GM21529 (cell line): Measurements from ENCODE around the gene KRT74.

Experiments used
- ATAC-seq: cut with Tn5 transposase; IDR thresholded peaks from one replicate; pipeline ENCODE4 v1.9.1; 2021; ENCODE audit not compliant: unreplicated experiment

Gene KRT74

DNA sequence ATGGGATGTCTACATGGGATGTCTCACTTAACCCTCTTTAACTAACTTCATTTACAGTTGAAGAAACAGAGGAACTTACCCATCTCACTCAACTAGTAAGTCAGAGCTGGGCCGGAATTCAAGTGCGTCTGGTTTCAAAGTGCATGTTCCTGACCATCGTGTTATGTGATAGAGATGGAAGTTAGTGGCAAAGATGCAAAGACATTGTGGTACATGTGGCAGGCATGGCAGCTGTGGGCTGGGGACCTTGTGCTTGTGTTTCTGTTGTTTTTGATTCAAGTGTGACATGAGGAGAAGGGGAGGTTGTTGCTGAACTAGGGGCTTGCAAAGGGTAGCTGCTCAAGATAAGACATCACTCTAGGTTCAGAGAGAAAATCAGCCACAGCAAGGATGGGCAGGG lies 2.3 kb upstream of the KRT74 start:
- ATAC-seq = no peak

DNA sequence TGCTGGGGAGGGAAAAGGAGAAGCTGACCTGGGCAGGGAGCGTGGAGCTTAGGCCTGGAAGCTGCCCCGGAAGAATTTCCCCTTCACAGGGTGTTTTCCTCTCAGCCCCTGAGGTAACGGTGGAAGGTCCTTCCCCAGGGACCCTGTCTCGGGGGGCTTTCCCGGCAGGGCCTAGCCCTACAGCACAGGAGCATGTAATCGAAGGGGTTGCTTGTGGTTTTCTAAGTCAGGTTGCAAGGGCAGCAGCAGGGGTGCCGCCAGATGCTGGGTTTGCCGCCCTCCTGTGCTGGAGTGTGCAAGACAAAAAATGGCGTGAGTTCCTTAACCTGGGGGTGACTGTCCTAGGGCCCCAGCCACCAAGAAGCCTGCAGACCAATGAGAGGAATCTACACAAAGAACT lies 1.6 kb upstream of the KRT74 start:
- ATAC-seq = no peak

DNA sequence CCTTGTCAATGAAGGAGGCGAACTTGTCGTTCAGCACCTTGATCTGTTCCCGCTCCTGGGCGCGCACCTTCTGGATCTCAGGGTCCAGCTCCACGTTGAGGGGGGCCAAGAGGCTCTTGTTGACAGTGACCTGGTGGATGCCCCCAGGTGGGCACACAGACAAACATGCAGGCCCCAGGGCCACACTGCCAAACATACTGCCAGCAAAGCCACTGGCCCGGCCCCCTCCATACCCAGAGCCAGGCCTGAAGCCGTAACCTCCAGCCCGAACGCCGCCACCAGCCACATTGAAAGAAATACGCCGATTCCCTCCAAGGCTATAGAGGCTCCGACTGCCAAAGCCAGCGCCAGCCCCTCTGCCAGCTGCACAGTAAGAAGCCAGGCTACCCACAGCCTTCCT lies 337 bp downstream of the KRT74 start:
- ATAC-seq = no peak

DNA sequence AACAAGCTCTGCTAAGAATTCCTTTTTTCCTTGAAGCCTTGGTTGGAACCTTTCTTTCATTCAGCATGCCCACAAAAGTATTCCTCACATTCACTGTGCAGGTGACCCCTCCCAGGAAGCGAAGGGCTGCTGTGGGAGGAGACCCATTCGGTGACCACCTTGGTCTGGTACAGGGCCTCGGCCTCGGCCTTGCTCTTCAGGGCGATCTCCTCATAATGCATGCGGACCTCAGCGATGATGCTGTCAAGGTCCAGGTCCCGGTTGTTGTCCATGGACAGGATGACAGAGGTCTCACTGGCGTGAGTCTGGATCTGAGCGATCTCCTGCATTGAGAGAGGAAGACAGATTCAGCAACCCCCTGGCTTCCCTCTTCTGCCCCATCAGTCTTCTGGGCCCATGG lies 3.1 kb downstream of the KRT74 start:
- ATAC-seq = no peak

DNA sequence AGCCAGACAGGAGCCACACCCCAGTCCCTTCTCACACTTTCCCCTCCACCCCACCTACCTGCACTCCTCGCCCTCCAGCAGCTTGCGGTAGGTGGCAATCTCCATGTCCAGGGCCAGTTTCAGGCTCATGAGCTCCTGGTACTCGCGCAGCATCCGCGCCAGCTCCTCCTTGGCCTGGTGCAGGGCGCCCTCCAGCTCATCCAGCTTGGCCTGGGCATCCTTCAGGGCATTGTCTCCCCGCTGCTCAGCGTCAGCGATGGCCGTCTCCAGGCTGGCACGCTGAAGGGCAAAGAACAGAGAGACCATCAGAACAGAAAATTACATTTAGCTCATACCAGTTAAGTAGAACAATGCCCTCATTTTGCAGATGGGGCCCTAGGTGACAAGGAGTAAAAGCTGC lies 5.5 kb downstream of the KRT74 start:
- no peak for ATAC-seq

DNA sequence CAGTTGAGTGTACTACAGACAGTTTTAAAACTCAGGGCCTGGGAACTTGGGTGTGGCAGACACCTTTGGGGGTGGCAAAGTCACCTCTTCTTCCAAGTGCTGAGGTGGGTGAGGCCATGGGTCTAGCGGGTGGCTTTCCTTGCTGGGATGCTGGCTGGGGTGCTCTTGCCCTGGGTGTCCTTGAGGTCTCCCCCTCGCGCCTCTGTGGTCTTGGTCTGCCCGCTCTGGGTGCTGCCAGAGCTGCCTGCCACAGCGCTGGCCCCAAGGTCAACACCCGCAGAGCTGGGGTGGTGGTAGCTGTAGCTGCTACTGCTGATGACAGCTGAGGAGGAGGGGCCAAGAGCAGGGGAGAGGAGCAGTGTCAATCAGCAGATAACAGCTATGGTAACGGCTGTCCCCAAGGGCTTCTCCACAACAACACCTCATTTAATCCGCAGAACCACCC lies 6.8 kb downstream of the KRT74 start:
- ATAC-seq = no peak

DNA sequence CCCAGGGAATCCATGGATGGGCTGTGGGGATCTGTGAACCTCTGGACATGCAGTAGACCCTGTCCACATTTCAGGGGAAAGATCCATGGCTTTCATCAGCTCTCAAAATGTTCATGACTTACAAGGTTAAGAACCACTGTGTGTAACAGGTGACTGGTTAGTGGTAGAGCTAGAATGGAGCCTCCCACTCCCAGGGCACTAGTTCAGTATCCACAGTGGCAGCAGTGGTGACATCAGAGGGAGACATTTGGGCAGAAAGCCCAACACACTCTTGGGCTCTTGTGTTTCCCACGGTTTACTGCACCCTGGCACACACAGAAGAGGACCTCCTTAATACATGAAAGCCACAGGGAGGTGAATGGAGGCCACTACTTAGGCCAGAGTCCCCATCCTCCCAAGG lies 9.1 kb downstream of the KRT74 start:
- no peak for ATAC-seq

DNA sequence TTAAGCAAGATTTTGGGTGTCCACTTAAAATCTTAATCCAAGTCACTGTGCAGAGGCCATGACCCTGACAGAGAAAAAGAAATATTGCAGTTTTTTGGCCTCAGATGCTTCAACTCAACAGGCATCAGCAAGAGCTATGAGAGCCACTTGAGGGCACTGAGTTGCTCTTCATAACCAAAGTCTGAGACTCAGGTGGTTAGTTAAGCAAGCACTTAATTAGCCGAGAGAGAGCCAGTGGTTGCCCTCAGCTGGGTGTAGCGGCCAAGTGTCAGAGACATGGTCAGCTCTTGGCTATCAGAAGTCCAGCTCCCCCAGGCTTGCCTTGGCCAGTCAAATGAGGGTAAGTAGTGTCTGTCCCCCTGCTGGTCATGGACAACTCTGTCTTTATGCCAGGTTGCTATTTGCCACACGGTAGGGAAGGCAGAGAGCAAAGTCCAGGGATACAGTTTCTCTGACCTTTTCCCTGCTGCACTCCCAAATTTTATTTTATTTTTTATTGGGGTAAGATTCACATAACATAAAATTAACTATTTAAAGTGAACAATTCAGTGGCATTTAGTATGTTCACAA lies 11.7 kb downstream of the KRT74 start:
- no peak for ATAC-seq

DNA sequence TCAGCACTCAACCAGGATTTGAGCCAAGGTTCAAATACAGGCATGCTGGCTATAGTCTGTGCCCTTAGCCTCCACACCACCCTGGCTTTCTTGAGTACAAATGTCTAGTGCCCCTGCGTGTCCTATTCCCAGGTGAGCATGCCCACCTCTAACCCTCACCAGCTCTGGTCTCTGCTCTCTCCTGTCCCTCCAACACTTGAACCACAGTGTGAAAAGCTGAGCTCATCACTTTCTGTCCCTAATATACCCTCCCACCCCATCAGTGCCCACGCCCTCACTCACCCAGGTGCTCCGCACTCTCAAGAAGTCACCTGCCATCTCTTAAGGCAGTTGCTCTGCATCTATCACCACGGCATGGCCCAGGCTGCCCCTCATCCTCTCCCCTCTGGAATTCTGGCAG lies 13.7 kb downstream of the KRT74 start:
- no peak for ATAC-seq

DNA sequence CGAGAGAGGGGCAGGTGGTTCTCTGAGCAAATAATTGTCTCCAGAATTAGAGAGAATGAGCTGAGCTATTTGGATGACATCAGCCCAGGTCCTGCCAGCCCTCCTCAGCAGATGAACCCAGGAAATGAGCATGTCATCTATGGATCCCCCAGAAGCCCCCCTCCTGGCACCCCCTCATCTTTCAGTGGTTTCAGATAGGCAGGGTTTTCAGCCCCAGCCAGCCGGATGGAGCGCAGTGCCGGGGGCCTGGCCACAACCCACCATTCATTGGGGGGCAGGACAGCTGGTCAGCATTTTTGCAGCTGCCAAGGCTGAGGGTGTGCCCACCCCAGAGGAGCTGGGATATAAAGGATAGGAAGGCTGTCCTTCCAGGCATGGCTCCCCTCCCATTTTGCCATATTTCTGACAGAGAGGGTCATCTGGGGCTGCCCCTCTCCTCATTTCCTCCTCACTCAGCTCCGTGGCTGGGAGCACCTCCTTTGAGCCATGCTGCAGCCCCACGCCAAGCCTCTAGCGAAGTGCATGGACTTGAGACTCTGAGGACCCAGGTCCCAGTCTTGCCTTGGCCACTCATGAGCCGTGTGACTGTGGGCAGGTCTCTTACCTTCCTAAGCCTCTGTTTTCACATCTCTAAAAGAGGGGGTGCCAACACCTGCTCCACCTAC lies 14.7 kb downstream of the KRT74 start:
- ATAC-seq = no peak

DNA sequence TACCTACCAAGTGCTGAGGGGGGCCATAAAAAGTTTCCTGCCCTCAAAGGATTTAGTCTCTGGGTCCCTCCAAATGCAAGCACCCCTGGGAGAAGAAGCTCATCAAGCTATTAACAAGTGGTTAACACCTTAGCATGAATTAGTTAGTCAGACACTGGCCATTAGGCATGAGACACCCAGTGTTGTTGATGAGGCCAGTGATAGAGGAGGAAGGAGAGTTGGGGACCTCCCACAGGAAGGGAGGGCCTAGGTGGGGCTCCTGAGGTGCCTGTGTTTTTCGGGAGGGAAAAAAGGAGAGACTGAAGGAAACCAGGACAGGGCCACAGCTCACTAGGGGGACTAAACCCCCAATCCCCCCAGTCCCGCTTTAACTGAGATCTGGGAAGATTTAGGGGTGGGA lies 16.2 kb downstream of the KRT74 start:
- ATAC-seq = no peak

DNA sequence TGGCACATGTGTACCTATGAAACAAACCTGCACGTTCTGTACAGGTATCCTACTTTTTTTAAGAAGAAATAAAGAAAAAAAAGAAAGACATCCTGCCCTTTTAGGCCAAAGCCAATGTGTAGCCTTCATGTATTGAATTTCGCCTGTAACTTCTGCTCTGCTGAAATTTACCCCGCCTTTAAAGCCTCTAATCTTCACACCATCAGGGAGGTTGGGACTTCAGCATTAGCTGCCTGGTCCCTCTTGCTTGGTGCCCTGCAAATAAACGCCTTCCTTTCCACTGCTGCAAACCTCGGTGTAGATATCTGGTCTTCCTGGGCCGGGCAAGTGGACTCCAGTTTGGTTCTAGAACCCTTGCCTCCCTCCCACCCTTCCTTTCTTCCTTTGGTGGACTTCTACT lies 18.1 kb downstream of the KRT74 start:
- ATAC-seq = no peak

DNA sequence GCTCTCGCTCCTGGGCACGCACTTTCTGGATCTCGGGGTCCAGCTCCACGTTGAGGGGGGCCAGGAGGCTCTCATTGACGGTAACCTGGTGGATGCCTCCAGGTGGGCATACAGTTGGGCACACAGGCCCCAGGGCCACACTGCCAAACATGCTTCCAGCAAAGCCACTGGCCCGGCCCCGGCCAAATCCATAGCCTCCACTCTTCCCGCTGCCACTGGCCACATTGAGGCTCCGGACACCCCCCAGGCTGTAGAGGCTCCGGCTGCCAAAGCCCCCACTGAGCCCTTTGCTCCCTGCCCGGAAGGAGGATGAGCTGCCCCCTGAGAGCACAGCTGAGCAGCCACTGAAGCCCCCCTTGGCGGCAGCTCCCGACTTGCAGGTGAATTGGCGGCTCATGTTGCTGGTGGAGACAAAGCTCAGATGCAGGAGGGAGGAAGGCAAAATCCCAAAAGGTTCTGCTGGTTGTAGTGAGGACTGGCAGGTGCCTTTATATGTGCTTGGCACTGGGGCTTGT lies 20.9 kb downstream of the KRT74 start, which contains the start of gene KRT71:
TSS of gene KRT71 (minus strand) at position 465 of the 515 bp plus-strand sequence. CDS start at position 397, 68 bp downstream.
- ATAC-seq = no peak

DNA sequence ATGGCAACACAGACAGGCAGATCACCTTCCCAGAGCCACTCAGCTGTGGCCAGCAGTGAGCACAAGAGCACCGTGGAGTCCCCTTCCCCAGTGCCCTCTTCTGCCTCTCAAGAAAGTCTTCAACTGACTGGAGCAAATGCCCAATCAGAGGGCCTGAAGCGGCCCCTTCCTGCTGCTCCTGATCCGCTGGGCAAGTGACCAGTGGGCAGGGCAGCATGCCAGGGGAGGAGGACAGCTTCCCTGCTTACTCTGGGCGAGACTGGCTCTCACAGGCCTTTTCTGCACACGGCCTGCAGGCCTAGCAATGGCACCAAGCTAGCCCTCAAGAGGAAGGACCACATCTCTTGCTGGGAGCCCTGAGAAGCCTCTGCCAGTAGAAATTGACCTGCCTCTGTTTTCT lies 21.6 kb downstream of the KRT74 start:
- ATAC-seq = no peak

DNA sequence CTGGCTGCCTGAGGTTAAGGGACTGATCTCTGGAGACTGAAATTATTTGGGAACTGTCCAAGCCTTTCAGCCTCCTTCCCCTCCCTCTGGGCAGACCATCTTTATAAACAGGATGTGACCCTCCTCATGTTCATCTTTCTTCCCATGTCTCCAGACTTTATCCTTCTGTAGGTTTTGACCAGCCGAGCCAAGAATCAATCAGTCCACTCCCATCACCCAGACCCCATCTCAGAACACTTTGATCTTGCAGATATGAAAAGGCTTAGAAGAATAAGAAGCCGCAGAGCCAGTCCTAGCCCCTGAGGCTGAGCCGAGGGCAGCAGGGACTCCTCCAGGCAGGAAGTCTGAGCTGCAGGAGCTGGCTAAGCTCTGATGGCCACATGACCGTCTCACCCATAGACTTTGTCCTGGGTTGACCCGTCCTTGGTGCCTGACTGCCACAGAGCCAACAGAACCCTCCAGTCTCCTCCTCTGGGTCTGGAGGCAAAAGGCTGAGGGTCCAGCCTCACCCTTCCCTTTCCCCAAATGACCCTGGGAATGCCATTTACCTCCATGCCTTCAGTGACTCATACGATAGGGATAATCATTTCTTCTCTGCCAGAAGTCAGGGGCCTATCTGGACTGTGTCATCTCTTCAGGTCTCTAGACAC lies 22.3 kb downstream of the KRT74 start:
- no peak for ATAC-seq

DNA sequence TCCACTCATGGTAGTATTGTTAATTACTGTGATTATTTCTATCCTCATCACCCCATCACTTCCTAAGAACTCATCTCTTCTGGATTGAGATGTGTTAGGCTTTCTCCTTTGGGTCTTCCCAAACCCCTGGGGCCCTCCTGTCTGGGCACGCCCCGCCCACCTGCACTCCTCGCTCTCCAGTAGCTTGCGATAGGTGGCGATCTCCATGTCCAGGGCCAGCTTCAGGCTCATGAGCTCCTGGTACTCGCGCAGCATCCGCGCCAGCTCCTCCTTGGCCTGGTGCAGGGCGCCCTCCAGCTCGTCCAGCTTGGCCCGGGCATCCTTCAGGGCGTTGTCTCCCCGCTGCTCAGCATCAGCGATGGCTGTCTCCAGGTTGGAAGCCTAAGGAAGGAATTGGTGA lies 27.5 kb downstream of the KRT74 start:
- no peak for ATAC-seq

DNA sequence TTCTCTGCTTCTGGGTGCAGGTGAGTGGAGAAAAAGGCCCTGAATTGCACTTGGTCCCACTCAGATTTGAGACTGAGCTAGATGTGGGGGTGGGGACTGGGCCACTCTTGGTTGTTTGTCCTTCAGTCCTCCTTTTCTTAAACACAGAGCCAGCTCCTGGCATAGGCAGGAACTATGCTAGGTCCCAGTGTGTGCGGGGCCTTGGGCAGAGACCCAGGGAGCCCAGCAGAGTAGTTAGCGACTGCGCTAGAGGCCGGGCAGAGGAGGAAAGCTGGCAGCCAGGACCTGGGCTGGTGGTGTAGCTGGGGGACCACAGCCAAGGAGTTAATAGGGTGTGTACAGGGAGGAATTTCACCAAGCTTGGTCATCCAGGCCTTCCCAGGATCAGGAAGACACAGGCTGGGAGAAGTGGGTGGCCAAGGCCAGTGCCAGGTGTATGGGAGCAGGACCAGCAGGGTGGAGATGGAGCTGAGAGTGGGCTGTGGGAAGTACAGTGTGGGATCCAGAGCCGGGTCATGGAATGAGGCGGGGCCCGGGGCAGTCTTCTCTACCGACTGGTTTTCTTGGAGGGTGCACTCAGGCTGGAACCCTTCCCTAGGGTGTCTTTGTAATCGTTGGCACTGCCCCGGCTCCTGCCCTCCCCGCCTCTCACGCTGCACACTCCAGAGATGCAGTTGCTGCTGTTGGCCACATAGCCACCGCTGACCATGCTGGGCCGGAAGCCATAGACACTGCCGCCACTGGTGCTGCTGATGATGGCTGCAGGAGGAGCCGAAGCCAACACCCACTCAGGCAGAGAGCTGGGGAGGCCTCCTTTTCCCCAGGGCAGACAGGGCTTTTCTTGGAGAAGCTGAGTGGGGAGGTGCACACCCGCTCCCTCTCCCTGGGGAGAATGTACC lies 29.4 kb downstream of the KRT74 start:
- ATAC-seq = no peak

DNA sequence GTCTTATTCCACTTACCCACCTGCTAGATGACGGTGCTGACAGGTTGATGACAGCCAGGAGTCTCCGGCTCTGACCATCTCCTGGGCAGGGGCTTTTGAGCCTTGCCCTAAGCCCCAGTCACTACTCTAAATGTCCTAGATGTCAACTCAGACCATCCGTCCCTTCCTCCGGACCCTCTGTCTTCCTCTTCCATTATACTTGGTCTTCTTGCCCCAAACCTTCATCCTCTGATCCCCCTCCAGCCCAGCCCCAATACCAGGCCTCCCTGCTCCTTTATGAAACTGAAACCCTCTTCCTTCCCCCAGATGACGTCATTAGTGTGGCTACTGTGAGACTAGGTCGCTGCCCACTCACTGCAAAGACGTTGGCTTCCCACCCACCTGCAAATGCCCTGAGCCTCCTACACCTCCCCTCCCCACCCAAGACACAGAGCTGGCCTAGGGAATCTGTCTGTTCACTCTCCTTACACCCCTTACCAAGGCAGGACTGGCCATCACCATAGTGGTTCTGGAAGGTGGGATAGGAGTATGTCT lies 30.8 kb downstream of the KRT74 start:
- ATAC-seq = no peak

DNA sequence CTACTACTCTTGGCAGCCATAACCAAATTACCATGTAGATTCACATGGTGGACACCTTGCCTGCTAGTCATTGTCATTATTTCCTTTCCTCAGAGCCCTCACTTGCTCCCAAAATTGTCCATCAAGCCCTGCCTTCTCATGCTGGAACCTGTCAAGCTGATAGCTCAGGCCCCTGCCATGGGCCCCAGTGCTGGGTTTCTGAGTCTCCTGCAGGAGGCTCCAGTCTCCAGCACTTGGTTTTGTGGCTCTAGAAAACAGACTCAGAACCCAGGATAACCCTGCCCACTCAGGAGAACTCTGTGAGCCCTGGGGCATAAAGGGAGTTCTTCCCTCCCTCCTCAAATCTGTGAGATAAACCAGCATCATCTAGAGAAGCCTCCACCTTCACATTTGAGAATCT lies 31.5 kb downstream of the KRT74 start:
- no peak for ATAC-seq

DNA sequence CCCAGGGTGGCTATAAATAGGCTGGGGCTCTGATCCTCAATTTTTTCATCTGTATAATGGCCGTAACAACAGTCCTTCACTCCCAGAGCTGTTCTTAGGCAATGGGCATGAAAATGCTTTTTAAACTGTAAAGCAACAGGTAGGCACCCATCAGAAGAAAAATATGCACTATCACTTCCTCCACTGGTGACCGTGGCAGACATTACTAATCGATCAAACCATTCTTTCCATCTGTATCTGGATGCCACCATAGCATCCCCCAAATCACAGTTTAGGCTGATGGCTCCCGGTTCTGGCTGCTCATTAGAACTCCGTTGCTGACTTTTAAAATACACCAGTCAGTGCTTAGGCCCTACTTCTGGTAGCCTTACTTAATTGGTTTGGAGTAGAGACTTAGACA lies 31.9 kb downstream of the KRT74 start:
- ATAC-seq = no peak

DNA sequence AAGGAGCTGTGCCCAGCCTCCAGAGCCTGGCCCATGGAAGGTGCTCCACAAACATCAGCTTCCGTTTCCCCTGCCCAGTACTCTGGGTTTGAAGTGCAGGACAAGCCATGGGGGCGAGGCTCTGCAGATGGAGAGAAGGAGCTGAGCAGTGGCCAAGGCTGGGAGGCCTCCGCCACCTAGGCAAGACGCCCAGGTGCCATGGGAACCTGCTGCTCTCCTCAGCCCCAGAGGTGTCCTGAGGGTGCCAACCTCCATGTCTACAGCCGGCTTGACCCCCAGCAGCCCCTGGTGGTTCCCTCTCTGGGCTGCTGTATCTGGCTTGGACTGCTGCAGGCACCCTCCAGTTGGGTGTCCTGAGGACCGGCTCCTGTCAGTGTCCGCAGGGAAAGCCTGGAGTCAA lies 33.1 kb downstream of the KRT74 start:
- ATAC-seq = no peak
